K562 (cell line): ENCODE measurements around the gene NR1H2. TPM values are rescaled to one million over a fixed set of nuclear protein-coding genes. Genes with fewer than 3 reads are reported as not detected.

Source experiments
- CC2D1A ChIP-seq: fragments of 450-650 bp; IDR thresholded peaks from 2 replicates; pipeline ENCODE4 v1.6.1; 2017; ENCODE audit warnings: mild to moderate bottlenecking
- E2F6 ChIP-seq, 2 experiments: IDR thresholded peaks; 2 replicates each; pipeline ENCODE4 v1.6.1; 2011; ENCODE audit warnings: borderline replicate concordance in 1 of 2, control low read depth in 1 of 2, low read depth in 1 of 2, low read length in 1 of 2, mild to moderate bottlenecking in 1 of 2, mixed read lengths in 1 of 2, moderate library complexity in 1 of 2; ENCODE audit not compliant: insufficient read depth in 1 of 2, insufficient read length in 1 of 2, poor library complexity in 1 of 2, severe bottlenecking in 1 of 2; ENCODE audit errors: extremely low read depth in 1 of 2
- EWSR1 ChIP-seq: fragments of 450-650 bp; IDR thresholded peaks from 2 replicates; pipeline ENCODE4 v1.6.1; 2018; ENCODE audit warnings: borderline replicate concordance, mild to moderate bottlenecking, low read depth, moderate library complexity; ENCODE audit not compliant: partially characterized antibody
- HDAC8 ChIP-seq: fragments of 450-650 bp; IDR thresholded peaks from 2 replicates; pipeline ENCODE4 v1.6.1; 2016; ENCODE audit warnings: mild to moderate bottlenecking, missing genetic modification characterization, moderate library complexity, missing compliant biosample characterization
- HNRNPH1 ChIP-seq: fragments of 200-400 bp; formaldehyde crosslinking; optimal IDR thresholded peaks from 2 replicates; pipeline ENCODE3; 2017; ENCODE audit warnings: low read depth, mild to moderate bottlenecking, low read length, moderate library complexity
- IRF9 ChIP-seq: fragments of 450-650 bp; IDR thresholded peaks from 2 replicates; pipeline ENCODE4 v1.6.1; 2016; ENCODE audit warnings: missing biosample characterization, missing genetic modification characterization
- MGA ChIP-seq: fragments of 450-650 bp; IDR thresholded peaks from 2 replicates; pipeline ENCODE4 v1.6.1; 2016; ENCODE audit warnings: mild to moderate bottlenecking, moderate library complexity
- RNF2 ChIP-seq: sonication (generic); IDR thresholded peaks from 2 replicates; pipeline ENCODE4 v1.6.1; 2016
- ZEB2 ChIP-seq: fragments of 450-650 bp; IDR thresholded peaks from 2 replicates; pipeline ENCODE4 v1.6.1; 2016
- ZNF124 ChIP-seq: sonication (generic); formaldehyde crosslinking; IDR thresholded peaks from 2 replicates; pipeline ENCODE4 v1.8.1; 2022; ENCODE audit warnings: missing genetic modification reagents
- ZNF324 ChIP-seq: fragments of 250-450 bp; sonication (Bioruptor Pico); IDR thresholded peaks from 2 replicates; pipeline ENCODE4 v1.4.0; 2020; ENCODE audit warnings: mild to moderate bottlenecking
- ZNF354B ChIP-seq: fragments of 250-450 bp; sonication (Bioruptor Pico); IDR thresholded peaks from 2 replicates; pipeline ENCODE4 v1.4.0; 2020
- ZNF75A ChIP-seq: fragments of 450-650 bp; formaldehyde crosslinking; IDR thresholded peaks from 2 replicates; pipeline ENCODE4 v1.4.0; 2020; ENCODE audit warnings: mild to moderate bottlenecking
- polyA plus RNA-seq, 8 experiments: library from polyadenylated mRNA; depleted of rRNA in 4 of 8; stranded (reverse) in 5 of 8; unstranded in 3 of 8; fragments of >200 nt; fragmentation: Nextera tagmentation in 2 of 8; fragmentation: Illumina TruSeq in 1 of 8; extraction: Ambion mirVana in 2 of 8; extraction: Trizol in 1 of 8; gene quantifications; 2 replicates each; pipeline versions ENCODE4 v1.2.1 to v1.2.3, GENCODE V29; 2011 to 2014; ENCODE audit warnings: inconsistent platforms in 1 of 8, missing spikeins in 1 of 8
- total RNA-seq, 7 experiments: library from RNA; depleted of rRNA in 6 of 7; stranded (reverse); fragments of >200 nt in 6 of 7; fragmentation: Illumina TruSeq in 2 of 7; extraction: Trizol in 2 of 7; gene quantifications; 2 replicates each; pipeline versions ENCODE4 v1.2.1 to v1.2.3, GENCODE V29; 2011 to 2021; ENCODE audit warnings: low replicate concordance in 1 of 7

Gene NR1H2
- total and polyA plus RNA-seq, 9 of the 15 experiments (the other 6 are each of a cell fraction or from before 2014, with no cell fraction given) = 0.11 to 73.8 (median 24.0) TPM

- peak; percentile 68 to 93 for TF ChIP-seq E2F6 (IDR thresholded peaks at IDR 0.05; ENCODE audit: borderline replicate concordance in 1 of 2, extremely low read depth in 1 of 2, insufficient read depth in 1 of 2, insufficient read length in 1 of 2, low read depth in 1 of 2, low read length in 1 of 2, poor library complexity in 1 of 2, severe bottlenecking in 1 of 2)
- TF ChIP-seq ZNF75A (CRISPR knock-in tag) = no peak
- TF ChIP-seq ZNF324 (CRISPR knock-in tag) = no peak; the same call in 1 of the 2 replicates
- TF ChIP-seq ZEB2 = no peak
- TF ChIP-seq ZNF124 (CRISPR knock-in tag) = no peak
- no peak for TF ChIP-seq ZNF354B
- TF ChIP-seq CC2D1A = no peak
- TF ChIP-seq IRF9 (tag) = no peak
- TF ChIP-seq EWSR1 = no peak
- no peak for TF ChIP-seq RNF2
- TF ChIP-seq HDAC8 = no peak
- no peak for TF ChIP-seq HNRNPH1
- no peak; the same call in 1 of the 2 replicates for TF ChIP-seq MGA
These were observed 7.8 kb downstream of the NR1H2 start, which contains the start of gene POLD1 (continued) for GRCh38 chr19:50383852-50384684.
